GM12878 (cell line): ENCODE data around the gene RPS6KA3. TPM values are rescaled to one million over a fixed set of nuclear protein-coding genes. Genes with fewer than 3 reads are reported as not detected.

ENCODE experiments used
- CTCF ChIP-seq, 3 experiments: IDR thresholded peaks in 2 of 3; conservative IDR thresholded peaks in 1 of 3; 2 replicates each; pipeline ENCODE4 v1.5.1; 2011; ENCODE audit warnings: low read depth in 3 of 3, low read length in 3 of 3, mild to moderate bottlenecking in 3 of 3, control low read depth in 2 of 3, moderate library complexity in 2 of 3, inconsistent platforms in 1 of 3, mixed read lengths in 1 of 3; ENCODE audit not compliant: control insufficient read depth in 2 of 3, insufficient read depth in 1 of 3; ENCODE audit errors: extremely low read depth in 1 of 3
- EZH2 ChIP-seq: IDR thresholded peaks from 2 replicates; pipeline ENCODE4 v1.6.1; 2012; ENCODE audit warnings: low read depth, mild to moderate bottlenecking, control low read depth, inconsistent platforms, low read length, borderline replicate concordance; ENCODE audit not compliant: control insufficient read depth
- HDGF ChIP-seq: fragments of 450-650 bp; IDR thresholded peaks from 2 replicates; pipeline ENCODE4 v1.6.1; 2016; ENCODE audit warnings: antibody characterized with exemption
- NFIC ChIP-seq: IDR thresholded peaks from 2 replicates; pipeline ENCODE4 v1.6.1; 2012; ENCODE audit warnings: low read depth, mild to moderate bottlenecking, inconsistent platforms, low read length, moderate library complexity
- NFYA ChIP-seq: IDR thresholded peaks from 2 replicates; pipeline ENCODE4 v1.6.1; 2011; ENCODE audit warnings: low read depth, mild to moderate bottlenecking, low read length, improper control_type of control experiment, borderline replicate concordance
- POLR2AphosphoS5 ChIP-seq: IDR thresholded peaks from 2 replicates; pipeline ENCODE4 v1.6.1; 2011; ENCODE audit warnings: mild to moderate bottlenecking, low read length, inconsistent platforms
- RCOR1 ChIP-seq: conservative IDR thresholded peaks from 2 replicates; pipeline ENCODE4 v1.6.1; 2012; ENCODE audit warnings: low read depth, low read length, improper control_type of control experiment
- SMAD1 ChIP-seq: fragments of 450-650 bp; IDR thresholded peaks from 2 replicates; pipeline ENCODE4 v1.6.1; 2018; ENCODE audit warnings: mild to moderate bottlenecking, low read depth; ENCODE audit not compliant: partially characterized antibody
- TBL1XR1 ChIP-seq: IDR thresholded peaks from 2 replicates; pipeline ENCODE4 v1.6.1; 2012; ENCODE audit warnings: low read depth, low read length, improper control_type of control experiment
- WRNIP1 ChIP-seq: IDR thresholded peaks from 2 replicates; pipeline ENCODE4 v1.6.1; 2011; ENCODE audit warnings: low read depth, low read length, improper control_type of control experiment, borderline replicate concordance
- ZBTB11 ChIP-seq: fragments of 450-650 bp; formaldehyde crosslinking; IDR thresholded peaks from 2 replicates; pipeline ENCODE4 v1.5.0; 2022; ENCODE audit warnings: mild to moderate bottlenecking, missing genetic modification characterization
- polyA plus RNA-seq, 11 experiments: library from polyadenylated mRNA; depleted of rRNA in 4 of 11; unstranded in 6 of 11; stranded (reverse) in 5 of 11; fragments of >200 nt; fragmentation: Nextera tagmentation in 4 of 11; fragmentation: Illumina TruSeq in 1 of 11; extraction: Ambion mirVana in 4 of 11; extraction: Trizol in 1 of 11; gene quantifications; 1 replicate in 1 of 11; 2 replicates in 10 of 11; pipeline versions ENCODE4 v1.2.1 to v1.2.3, GENCODE V29; 2011 to 2016; ENCODE audit warnings: inconsistent platforms in 2 of 11, missing spikeins in 2 of 11, low read depth in 1 of 11
- total RNA-seq, 4 experiments: library from RNA; depleted of rRNA in 3 of 4; stranded (reverse); fragments of >200 nt in 3 of 4; fragmentation: Illumina TruSeq in 1 of 4; extraction: Trizol in 1 of 4; gene quantifications; 2 replicates each; pipeline versions ENCODE4 v1.2.1 to v1.2.3, GENCODE V29; 2013 to 2021

The RPS6KA3 gene
- total and polyA plus RNA-seq, 10 of the 15 experiments (the other 5 are each of a cell fraction or from before 2014, with no cell fraction given): 2.8 to 35.6 (median 15.8) TPM

- TF ChIP-seq CTCF (IDR thresholded peaks at IDR 0.05 in 2 of 3, conservative IDR thresholded peaks at IDR 0.05 in 1 of 3; ENCODE audit: control insufficient read depth in 2 of 3, extremely low read depth in 1 of 3, insufficient read depth in 1 of 3, low read depth in 3 of 3, low read length in 3 of 3) (no peak), SMAD1 (no peak), EZH2 (no peak), POLR2AphosphoS5 (no peak), HDGF (no peak), NFIC (no peak), ZBTB11 (no peak), TBL1XR1 (no peak), WRNIP1 (no peak), RCOR1 (no peak), NFYA (no peak)
These were observed 51.1 kb downstream of the RPS6KA3 start (continued) for GRCh38 chrX:20215565-20215964.
